Neural progenitor cell (in vitro differentiated cells): ENCODE data around the gene TOMM20L. TPM values are rescaled to one million over a fixed set of nuclear protein-coding genes. Genes with fewer than 3 reads are reported as not detected.
"Not testable (repeated sequence)": the region's sequence is repeated elsewhere in the genome, so short reads cannot be mapped to it uniquely, and the experiment has no call there.

ENCODE experiments used
- DNase-seq: peaks from one replicate; pipeline ENCODE4 v3.0.0-alpha.2; 2016; ENCODE audit warnings: low spot score
- H2AFZ ChIP-seq: fragments of 200-600 bp; sonication (generic); replicated peaks from 2 replicates; pipeline ENCODE4 v1.6.1; 2016; ENCODE audit warnings: antibody characterized with exemption
- H3F3A ChIP-seq: fragments of 200-600 bp; sonication (generic); 2 replicates; pipeline ENCODE4 v1.6.1; 2016; ENCODE audit warnings: antibody characterized with exemption, low read depth
- H3K27ac ChIP-seq: fragments of 200-600 bp; sonication (generic); 2 replicates; pipeline ENCODE4 v1.5.1; 2016; ENCODE audit warnings: mild to moderate bottlenecking
- H3K27me3 ChIP-seq: fragments of 200-600 bp; sonication (generic); 2 replicates; pipeline ENCODE4 v1.6.1; 2016; ENCODE audit warnings: mild to moderate bottlenecking, moderate library complexity
- H3K36me3 ChIP-seq: fragments of 200-600 bp; sonication (generic); 2 replicates; pipeline ENCODE4 v1.5.1; 2016
- H3K4me1 ChIP-seq: fragments of 200-600 bp; sonication (generic); 2 replicates; pipeline ENCODE4 v1.6.1; 2016; ENCODE audit warnings: mixed run types
- H3K4me2 ChIP-seq: fragments of 200-600 bp; sonication (generic); 2 replicates; pipeline ENCODE4 v1.6.1; 2016
- H3K4me3 ChIP-seq: fragments of 200-600 bp; sonication (generic); 2 replicates; pipeline ENCODE4 v1.5.1; 2016
- H3K79me2 ChIP-seq: fragments of 200-600 bp; sonication (generic); 2 replicates; pipeline ENCODE4 v1.6.1; 2016; ENCODE audit warnings: low read depth
- H3K9ac ChIP-seq: fragments of 200-600 bp; sonication (generic); 2 replicates; pipeline ENCODE4 v1.6.1; 2016
- H3K9me3 ChIP-seq: fragments of 200-600 bp; sonication (generic); 2 replicates; pipeline ENCODE4 v1.5.1; 2016; ENCODE audit warnings: low read depth
- H4K20me1 ChIP-seq: fragments of 200-600 bp; sonication (generic); 2 replicates; pipeline ENCODE4 v1.6.1; 2016; ENCODE audit warnings: low read depth
- H3K27ac Mint-ChIP-seq: 3 replicates; pipeline ENCODE4 v1.8.0; 2021; ENCODE audit warnings: mixed read lengths
- H3K27me3 Mint-ChIP-seq: 2 replicates; pipeline ENCODE4 v1.8.0; 2022; ENCODE audit warnings: low read depth, mild to moderate bottlenecking, inconsistent platforms, moderate library complexity, mixed read lengths; ENCODE audit not compliant: insufficient read depth
- H3K36me3 Mint-ChIP-seq: 3 replicates; pipeline ENCODE4 v1.8.0; 2021; ENCODE audit warnings: mixed read lengths
- H3K4me1 Mint-ChIP-seq: 3 replicates; pipeline ENCODE4 v1.8.0; 2021; ENCODE audit warnings: mixed read lengths
- H3K4me3 Mint-ChIP-seq: 3 replicates; pipeline ENCODE4 v1.8.0; 2021; ENCODE audit warnings: mild to moderate bottlenecking, moderate library complexity, mixed read lengths
- H3K9me3 Mint-ChIP-seq: 3 replicates; pipeline ENCODE4 v1.8.0; 2020; ENCODE audit warnings: mixed read lengths
- CTCF ChIP-seq: fragments of 200-600 bp; sonication (generic); IDR thresholded peaks from 2 replicates; pipeline ENCODE4 v1.5.1; 2017; ENCODE audit warnings: antibody characterized with exemption, mild to moderate bottlenecking
- EZH2 ChIP-seq: fragments of 200-600 bp; sonication (generic); IDR thresholded peaks from 2 replicates; pipeline ENCODE4 v1.6.1; 2017; ENCODE audit warnings: antibody characterized with exemption, mild to moderate bottlenecking, moderate library complexity
- EZH2phosphoT487 ChIP-seq: fragments of 200-600 bp; sonication (generic); IDR thresholded peaks from 2 replicates; pipeline ENCODE4 v1.6.1; 2017; ENCODE audit warnings: antibody characterized with exemption
- total RNA-seq: library from RNA; depleted of rRNA; stranded (reverse); fragments of >200 nt; gene quantifications from 2 replicates; pipeline ENCODE4 v1.2.3, GENCODE V29; 2015; ENCODE audit warnings: low replicate concordance

The TOMM20L gene
- total RNA-seq, 1 donor from 2014 or later = not detected

GRCh38 chr14:58356268-58356667, 39.5 kb upstream of the TOMM20L start:
- Mint-ChIP-seq H3K36me3 (peaks cover 25% of the 10 kb centered on the region), H3K9me3 (no peaks in the 10 kb centered on the region), H3K4me3 (no peak overlapping the region), H3K27ac (no peak overlapping the region), H3K27me3 (no peaks in the 10 kb centered on the region), H3K4me1 (no peaks in the 10 kb centered on the region)
- no peak for DNase-seq
- Histone ChIP-seq H3K27me3 (no peaks in the 10 kb centered on the region), H4K20me1 (no peaks in the 10 kb centered on the region), H3F3A (no peaks in the 10 kb centered on the region), H3K4me3 (no peak overlapping the region), H3K9ac (no peak overlapping the region), H3K9me3 (no peaks in the 10 kb centered on the region), H2AFZ (no peak overlapping the region), H3K4me2 (no peak overlapping the region), H3K27ac (no peak overlapping the region), H3K36me3 (peaks cover 27% of the 10 kb centered on the region), H3K79me2 (no peaks in the 10 kb centered on the region), H3K4me1 (no peaks in the 10 kb centered on the region)
- TF ChIP-seq EZH2 (no peak), EZH2phosphoT487 (no peak), CTCF (no peak)

GRCh38 chr14:58362272-58362671, 33.5 kb upstream of the TOMM20L start:
- DNase-seq, H3K27me3 ChIP-seq, H3K27ac Mint-ChIP-seq, H3K27me3 Mint-ChIP-seq, H3K9me3 ChIP-seq, H3F3A ChIP-seq, H3K4me1 Mint-ChIP-seq, H4K20me1 ChIP-seq, H2AFZ ChIP-seq, H3K4me1 ChIP-seq, H3K9me3 Mint-ChIP-seq, H3K79me2 ChIP-seq, H3K4me3 Mint-ChIP-seq, H3K27ac ChIP-seq, H3K9ac ChIP-seq, H3K4me3 ChIP-seq, H3K4me2 ChIP-seq: not testable (repeated sequence)
- H3K36me3 ChIP-seq = peaks cover 38% of the 10 kb centered on the region
- peaks cover 24% of the 10 kb centered on the region for H3K36me3 Mint-ChIP-seq

GRCh38 chr14:58362798-58363412, 32.8 kb upstream of the TOMM20L start:
- Mint-ChIP-seq H3K36me3 (peaks cover 24% of the 10 kb centered on the region), H3K27ac (no peak overlapping the region), H3K27me3 (no peaks in the 10 kb centered on the region), H3K4me3 (no peak overlapping the region), H3K9me3 (no peaks in the 10 kb centered on the region), H3K4me1 (no peaks in the 10 kb centered on the region)
- DNase-seq = peak; percentile 15
- Histone ChIP-seq H4K20me1 (no peaks in the 10 kb centered on the region), H3K4me3 (no peak overlapping the region), H3K4me2 (no peak overlapping the region), H3K27me3 (no peaks in the 10 kb centered on the region), H3K9me3 (no peaks in the 10 kb centered on the region), H3K79me2 (no peaks in the 10 kb centered on the region), H3K27ac (no peak overlapping the region), H3K36me3 (peaks cover 38% of the 10 kb centered on the region), H3K4me1 (no peaks in the 10 kb centered on the region), H3K9ac (no peak overlapping the region), H2AFZ (no peak overlapping the region), H3F3A (no peaks in the 10 kb centered on the region)
- TF ChIP-seq CTCF = peak; percentile 49
- no peak for TF ChIP-seq EZH2phosphoT487
- TF ChIP-seq EZH2 = no peak

GRCh38 chr14:58364316-58364715, 31.4 kb upstream of the TOMM20L start:
- Histone ChIP-seq H3K27me3 (no peaks in the 10 kb centered on the region), H3K4me2 (no peak overlapping the region), H3K27ac (no peak overlapping the region), H3K36me3 (peaks cover 38% of the 10 kb centered on the region), H3F3A (no peaks in the 10 kb centered on the region), H3K9ac (no peak overlapping the region), H3K79me2 (no peaks in the 10 kb centered on the region), H3K4me3 (no peak overlapping the region), H3K4me1 (no peaks in the 10 kb centered on the region), H3K9me3 (no peaks in the 10 kb centered on the region), H2AFZ (no peak overlapping the region), H4K20me1 (no peaks in the 10 kb centered on the region)
- Mint-ChIP-seq H3K9me3 (no peaks in the 10 kb centered on the region), H3K27ac (no peak overlapping the region), H3K27me3 (no peaks in the 10 kb centered on the region), H3K4me1 (no peaks in the 10 kb centered on the region), H3K4me3 (no peak overlapping the region), H3K36me3 (peaks cover 21% of the 10 kb centered on the region)
- TF ChIP-seq EZH2 (no peak), CTCF (no peak), EZH2phosphoT487 (no peak)
- DNase-seq = no peak
